Measurements from ENCODE around the gene FBXO33.

DNA sequence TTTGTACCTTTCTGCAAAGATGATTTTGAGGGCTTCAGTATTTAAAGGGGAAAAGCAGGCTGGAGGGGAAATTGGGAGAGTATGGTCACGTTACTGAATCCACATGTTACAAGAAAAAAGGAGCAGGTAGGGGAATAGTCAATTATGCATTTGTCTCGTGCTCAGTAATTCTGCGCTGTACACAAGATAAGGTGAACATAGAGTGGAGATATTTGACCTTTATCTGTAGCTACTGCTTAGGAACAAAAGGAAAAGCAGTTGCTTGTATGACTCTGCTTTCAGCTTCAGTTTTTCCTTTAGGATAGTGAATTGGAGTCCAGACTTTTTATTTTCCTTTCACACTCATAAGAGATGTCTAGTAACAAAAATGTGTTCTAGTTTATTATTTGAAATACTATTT lies 49.8 kb downstream of the FBXO33 start:
- TF ChIP-seq POLR2AphosphoS5 (IDR thresholded peaks at IDR 0.05; ENCODE audit: low read depth, low read length) (no peak), CTCF (IDR thresholded peaks at IDR 0.05 in 2 of 3, conservative IDR thresholded peaks at IDR 0.05 in 1 of 3; ENCODE audit: borderline replicate concordance in 1 of 3, insufficient read depth in 1 of 3, low read depth in 2 of 3, low read length in 2 of 3) (no peak), MAX (IDR thresholded peaks at IDR 0.05) (no peak), ELF1 (IDR thresholded peaks at IDR 0.05; ENCODE audit: borderline replicate concordance, low read depth) (no peak), ZBTB33 (IDR thresholded peaks at IDR 0.05; ENCODE audit: extremely low read depth, insufficient replicate concordance, low read length) (no peak), POLR2A (IDR thresholded peaks at IDR 0.05; ENCODE audit: borderline replicate concordance, extremely low read depth, insufficient read depth, insufficient read length) (no peak), EZH2 (IDR thresholded peaks at IDR 0.05) (no peak), REST (IDR thresholded peaks at IDR 0.05; ENCODE audit: low read depth) (no peak), RAD21 (IDR thresholded peaks at IDR 0.05; ENCODE audit: low read depth) (no peak), SIN3A (IDR thresholded peaks at IDR 0.05; ENCODE audit: low read depth) (no peak), YY1 (IDR thresholded peaks at IDR 0.05; ENCODE audit: extremely low read depth, insufficient replicate concordance, low read depth, low read length) (no peak)

All from HCT116 (cell line).